ENCODE measurements around the gene EFCAB11. TPM values are rescaled to one million over a fixed set of nuclear protein-coding genes. Genes with fewer than 3 reads are reported as not detected.

The EFCAB11 gene
- total RNA-seq, 4 donors from 2014 or later = 2.9 to 5.0 (median 4.1) TPM

DNA sequence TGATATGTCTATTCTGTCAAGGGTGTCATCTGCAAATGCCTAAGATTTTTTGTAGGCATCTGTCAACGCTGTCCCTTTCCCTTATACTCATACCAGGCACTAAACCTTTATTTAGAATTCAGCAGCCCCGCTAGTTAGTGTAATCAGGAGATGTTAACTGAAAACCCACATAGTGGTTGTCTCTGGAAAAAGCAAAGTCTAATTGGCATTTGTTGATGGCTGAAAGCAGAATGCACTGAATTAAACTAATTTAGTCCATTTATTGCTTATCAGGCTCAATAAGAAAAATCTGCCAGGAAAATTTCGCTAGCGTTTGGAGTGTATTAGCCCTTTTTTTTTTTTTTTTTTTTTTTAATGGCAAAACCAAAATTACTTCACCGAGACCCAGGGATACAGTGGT lies 35.7 kb upstream of the EFCAB11 start:
- ATAC-seq (ENCODE audit: low FRiP score) = no peak
- TF ChIP-seq, protein P1, sequence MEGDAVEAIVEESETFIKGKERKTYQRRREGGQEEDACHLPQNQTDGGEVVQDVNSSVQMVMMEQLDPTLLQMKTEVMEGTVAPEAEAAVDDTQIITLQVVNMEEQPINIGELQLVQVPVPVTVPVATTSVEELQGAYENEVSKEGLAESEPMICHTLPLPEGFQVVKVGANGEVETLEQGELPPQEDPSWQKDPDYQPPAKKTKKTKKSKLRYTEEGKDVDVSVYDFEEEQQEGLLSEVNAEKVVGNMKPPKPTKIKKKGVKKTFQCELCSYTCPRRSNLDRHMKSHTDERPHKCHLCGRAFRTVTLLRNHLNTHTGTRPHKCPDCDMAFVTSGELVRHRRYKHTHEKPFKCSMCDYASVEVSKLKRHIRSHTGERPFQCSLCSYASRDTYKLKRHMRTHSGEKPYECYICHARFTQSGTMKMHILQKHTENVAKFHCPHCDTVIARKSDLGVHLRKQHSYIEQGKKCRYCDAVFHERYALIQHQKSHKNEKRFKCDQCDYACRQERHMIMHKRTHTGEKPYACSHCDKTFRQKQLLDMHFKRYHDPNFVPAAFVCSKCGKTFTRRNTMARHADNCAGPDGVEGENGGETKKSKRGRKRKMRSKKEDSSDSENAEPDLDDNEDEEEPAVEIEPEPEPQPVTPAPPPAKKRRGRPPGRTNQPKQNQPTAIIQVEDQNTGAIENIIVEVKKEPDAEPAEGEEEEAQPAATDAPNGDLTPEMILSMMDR (IDR thresholded peaks at IDR 0.05) = no peak
- no peak for DNase-seq (ENCODE audit: low spot score)

DNA sequence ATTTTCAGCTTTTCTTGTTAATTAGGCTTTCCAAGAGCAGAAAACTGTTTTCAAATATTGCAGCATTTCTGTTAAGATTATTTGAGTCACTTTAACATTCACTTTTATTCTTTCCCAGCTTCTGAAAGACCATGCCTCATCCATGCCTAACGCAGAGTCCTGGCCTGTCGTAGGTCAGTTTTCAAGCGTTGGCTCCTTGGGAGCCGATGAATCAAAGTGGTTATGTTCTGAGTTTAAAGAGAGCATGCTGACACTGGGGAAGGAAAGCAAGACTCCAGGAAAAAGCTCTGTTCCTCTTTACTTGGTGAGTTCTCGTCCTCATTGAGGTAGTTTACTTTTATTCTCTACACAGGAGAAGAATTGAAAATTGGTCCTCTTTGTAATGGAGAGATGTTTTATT lies 34.3 kb upstream of the EFCAB11 start:
- TF ChIP-seq, protein P1 (IDR thresholded peaks at IDR 0.05) = no peak
- ATAC-seq (ENCODE audit: low FRiP score) = no peak
- no peak for DNase-seq (ENCODE audit: low spot score)

DNA sequence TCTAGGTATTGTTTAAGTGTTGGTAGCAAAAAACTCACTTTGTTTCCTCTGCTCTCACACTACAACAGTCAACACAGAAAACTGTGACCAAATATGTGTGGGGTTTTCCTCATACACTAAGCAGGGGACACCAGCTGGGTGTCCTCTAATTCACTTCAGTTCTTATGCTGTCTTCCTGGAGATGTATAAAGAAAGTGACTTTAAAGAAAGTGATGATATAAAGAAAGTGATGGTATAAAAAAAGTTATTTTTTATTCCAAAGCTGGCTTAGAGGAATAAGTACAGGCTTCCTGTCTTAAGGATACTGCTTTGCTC lies 32.6 kb upstream of the EFCAB11 start:
- TF ChIP-seq, protein P1 (IDR thresholded peaks at IDR 0.05) = no peak
- DNase-seq (ENCODE audit: low spot score) = no peak
- ATAC-seq (ENCODE audit: low FRiP score) = no peak

DNA sequence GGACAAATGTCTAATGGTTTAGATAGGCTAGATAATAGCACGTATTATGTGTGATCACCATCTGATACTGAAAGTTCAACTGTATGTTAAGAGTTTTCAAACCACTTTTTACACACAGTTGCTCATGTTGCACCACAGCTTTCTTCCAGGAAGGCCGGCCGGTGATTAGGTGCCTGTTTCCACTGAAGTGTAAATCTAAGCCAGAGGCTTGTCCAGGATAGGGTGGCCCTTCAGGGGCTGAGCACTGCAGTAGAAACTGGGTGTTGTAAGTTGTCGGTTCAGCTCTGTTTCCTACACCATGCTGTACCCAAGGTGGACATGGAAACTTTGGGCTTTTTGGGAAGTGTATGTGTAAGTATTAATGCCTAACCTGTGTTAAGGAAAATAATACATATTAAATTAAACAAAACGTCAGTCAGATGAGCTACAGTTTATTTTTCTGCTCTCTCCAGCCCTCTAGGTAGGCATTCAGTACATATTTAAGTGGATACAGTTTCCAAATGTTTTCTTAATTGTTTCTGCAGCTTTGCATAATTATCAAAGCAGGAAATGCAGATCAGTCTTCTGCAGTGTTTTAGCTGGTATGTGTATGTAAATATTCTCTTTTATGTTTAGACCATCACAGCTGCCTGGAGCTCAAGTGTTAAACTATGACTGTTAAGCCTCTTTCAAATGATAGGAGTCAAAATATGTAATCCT lies 32.1 kb upstream of the EFCAB11 start:
- ATAC-seq (ENCODE audit: low FRiP score) (no peak), DNase-seq (ENCODE audit: low spot score) (no peak)
- TF ChIP-seq, protein P1 (IDR thresholded peaks at IDR 0.05) = no peak

DNA sequence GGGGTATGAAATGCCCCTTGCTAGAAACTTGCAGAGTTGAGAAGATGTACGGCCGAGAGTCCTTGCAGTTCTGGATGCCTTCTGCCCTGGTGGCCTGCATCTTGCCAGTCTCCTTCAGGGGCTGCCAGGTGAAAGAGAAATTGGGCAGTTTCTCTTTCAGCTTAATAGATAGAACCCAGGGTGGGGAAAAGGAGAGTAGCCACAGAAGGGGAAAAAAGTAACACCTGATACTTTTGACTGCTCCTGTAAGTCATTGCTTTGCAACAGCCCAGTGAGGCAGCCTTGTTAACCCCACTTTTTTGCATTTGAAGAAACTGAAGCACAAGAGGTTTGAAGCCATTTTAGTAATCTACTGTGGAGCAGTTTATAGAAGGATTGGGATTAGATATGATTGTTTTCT lies 28.8 kb upstream of the EFCAB11 start:
- TF ChIP-seq, protein P1 (IDR thresholded peaks at IDR 0.05) = no peak
- ATAC-seq (ENCODE audit: low FRiP score) (no peak), DNase-seq (ENCODE audit: low spot score) (no peak)

DNA sequence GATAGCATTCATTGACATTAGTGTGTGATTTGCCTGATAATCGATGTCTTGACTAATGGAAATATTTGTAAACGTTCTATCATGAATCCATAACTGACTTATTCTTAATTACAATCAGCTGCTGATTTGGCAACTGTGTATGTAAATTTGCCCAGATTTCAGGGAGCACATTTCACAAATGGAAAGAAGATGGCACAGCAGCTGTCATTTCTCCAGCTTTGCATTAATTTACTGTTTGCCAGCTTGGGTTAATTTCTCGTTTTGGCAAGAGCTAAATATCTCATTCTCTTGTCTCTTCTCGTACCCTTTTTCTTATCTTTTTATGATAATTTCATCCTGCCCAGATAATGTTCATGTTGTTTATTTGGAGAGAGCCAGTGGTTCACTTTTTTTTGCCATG lies 24.1 kb upstream of the EFCAB11 start:
- DNase-seq (ENCODE audit: low spot score) (no peak), ATAC-seq (ENCODE audit: low FRiP score) (no peak)

DNA sequence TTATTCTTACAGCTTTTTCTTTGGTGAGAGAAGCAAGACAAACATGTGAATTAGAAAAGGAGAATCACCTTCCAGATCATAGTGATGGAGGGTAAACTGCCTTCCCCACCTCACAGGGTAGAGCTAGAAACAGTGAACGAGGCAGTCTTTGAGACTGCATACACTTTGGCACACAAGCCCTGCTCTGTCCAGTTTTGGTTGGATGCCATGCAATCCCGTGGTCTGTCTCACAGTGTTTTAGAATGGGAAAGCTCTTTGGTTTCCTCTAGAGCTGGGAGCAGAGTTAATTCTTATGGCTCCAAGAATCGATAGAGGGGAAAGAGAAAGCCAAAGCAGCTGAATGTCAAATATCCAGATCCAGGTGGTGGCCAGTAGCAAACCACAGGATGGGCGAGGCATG lies 23.1 kb upstream of the EFCAB11 start:
- DNase-seq (ENCODE audit: low spot score) (no peak), ATAC-seq (ENCODE audit: low FRiP score) (no peak)
- TF ChIP-seq, protein P1 (IDR thresholded peaks at IDR 0.05) = no peak

More for the DNA sequence above, 24.1 kb upstream of the EFCAB11 start:
- TF ChIP-seq, protein P1 (IDR thresholded peaks at IDR 0.05) = no peak
